Measurements from ENCODE around the gene MRPL40. TPM values are rescaled to one million over a fixed set of nuclear protein-coding genes. Genes with fewer than 3 reads are reported as not detected.
A peak's percentile ranks its signal among the peaks of the same experiment; 100 is the strongest.

The MRPL40 gene
- polyA plus RNA-seq (2013, experiment 1 of 2): 39.0 TPM
- polyA plus RNA-seq (2013, experiment 2 of 2): 39.5 TPM

- Histone ChIP-seq H3K4me2 (ENCODE audit: low read length, poor library complexity, severe bottlenecking) (peak within 1 kb of the TSS; percentile 89), H3K14ac (ENCODE audit: low read length in 2 of 2) (peak within 1 kb of the TSS; percentile 58 to 99), H3K36me3 (ENCODE audit: control insufficient read depth in 1 of 2, insufficient read depth in 2 of 2, low read depth in 1 of 2, low read length in 2 of 2) (peaks cover 19 to 32% of the 10 kb centered on the region in 2 experiments), H2BK12ac (ENCODE audit: low read length in 2 of 2) (peak within 1 kb of the TSS in 1 of 2 experiments; percentile 39), H2BK120ac (ENCODE audit: low read depth, low read length) (peak within 1 kb of the TSS; percentile 77), H4K8ac (ENCODE audit: low read length) (peak within 1 kb of the TSS; percentile 94), H2AK5ac (ENCODE audit: low read length, severe bottlenecking) (peak within 1 kb of the TSS; percentile 41), H3K4me3 (ENCODE audit: insufficient read depth in 1 of 2, low read depth in 1 of 2, low read length in 2 of 2) (peak within 1 kb of the TSS; percentile 90 to 98), H3K27ac (ENCODE audit: low read length, poor library complexity, severe bottlenecking) (peak within 1 kb of the TSS; percentile 93), H3K79me1 (replicated peaks; ENCODE audit: low read length, poor library complexity, severe bottlenecking) (peaks cover 13% of the 10 kb centered on the region), H2AFZ (ENCODE audit: low read depth, low read length) (peak within 1 kb of the TSS; percentile 96), H3K27me3 (ENCODE audit: control insufficient read depth in 1 of 2, insufficient read depth in 1 of 2, low read length in 2 of 2) (no peaks in the 10 kb centered on the region), H3K18ac (ENCODE audit: low read depth in 1 of 2, low read length in 2 of 2) (peak within 1 kb of the TSS; percentile 99), H4K91ac (ENCODE audit: low read length) (peak within 1 kb of the TSS; percentile 97), H2BK5ac (ENCODE audit: low read depth, low read length, poor library complexity, severe bottlenecking) (peak within 1 kb of the TSS; percentile 69), H3K4ac (ENCODE audit: low read depth in 1 of 2, low read length in 2 of 2) (peak within 1 kb of the TSS; percentile 96 to 99), H3K23ac (ENCODE audit: low read length in 2 of 2) (peak within 1 kb of the TSS; percentile 64 to 81), H3K9me3 (ENCODE audit: control insufficient read depth, low read length) (no peaks in the 10 kb centered on the region), H2BK15ac (ENCODE audit: low read depth, poor library complexity, severe bottlenecking) (peak within 1 kb of the TSS; percentile 91), H3K9ac (ENCODE audit: low read length) (peak within 1 kb of the TSS; percentile 98), H3K4me1 (ENCODE audit: control insufficient read depth, insufficient read depth, low read depth, low read length) (peaks cover 8% of the 10 kb centered on the region)
- WGBS: under 1% methylated on average over 69 of the region's 74 CpGs
- peak; percentile 94 for DNase-seq
Measured at GRCh38 chr22:19432133-19432851, at the start of gene MRPL40. Gene MRPL40 (plus strand): TSS chr22:19432545. CDS start chr22:19432555, 10 bp downstream.

- H3K79me1 ChIP-seq (replicated peaks; ENCODE audit: low read length, poor library complexity, severe bottlenecking): peaks cover 5% of the 10 kb centered on the region
- H4K91ac ChIP-seq (ENCODE audit: low read length): no peak overlapping the region
- no peak overlapping the region for H3K4ac ChIP-seq (ENCODE audit: low read depth in 1 of 2, low read length in 2 of 2)
- H4K8ac ChIP-seq (ENCODE audit: low read length): no peak overlapping the region
- no peaks in the 10 kb centered on the region for H3K9me3 ChIP-seq (ENCODE audit: control insufficient read depth, low read length)
- H3K4me2 ChIP-seq (ENCODE audit: low read length, poor library complexity, severe bottlenecking): no peak overlapping the region
- no peak overlapping the region for H2BK15ac ChIP-seq (ENCODE audit: low read depth, poor library complexity, severe bottlenecking)
- H3K36me3 ChIP-seq (ENCODE audit: control insufficient read depth in 1 of 2, insufficient read depth in 2 of 2, low read depth in 1 of 2, low read length in 2 of 2): peaks cover 54 to 81% of the 10 kb centered on the region in 2 experiments
- H3K27me3 ChIP-seq (ENCODE audit: control insufficient read depth in 1 of 2, insufficient read depth in 1 of 2, low read length in 2 of 2): no peaks in the 10 kb centered on the region
- no peak overlapping the region for H3K23ac ChIP-seq (ENCODE audit: low read length in 2 of 2)
- no peak overlapping the region for H3K14ac ChIP-seq (ENCODE audit: low read length in 2 of 2)
- H2AFZ ChIP-seq (ENCODE audit: low read depth, low read length): no peak overlapping the region
- H2BK12ac ChIP-seq (ENCODE audit: low read length in 2 of 2): no peak overlapping the region
- H2AK5ac ChIP-seq (ENCODE audit: low read length, severe bottlenecking): no peak overlapping the region
- no peak overlapping the region for H2BK120ac ChIP-seq (ENCODE audit: low read depth, low read length)
- no peak overlapping the region for H3K18ac ChIP-seq (ENCODE audit: low read depth in 1 of 2, low read length in 2 of 2)
- no peak overlapping the region for H2BK5ac ChIP-seq (ENCODE audit: low read depth, low read length, poor library complexity, severe bottlenecking)
- no peak overlapping the region for H3K4me3 ChIP-seq (ENCODE audit: insufficient read depth in 1 of 2, low read depth in 1 of 2, low read length in 2 of 2)
- no peak for DNase-seq
- H3K9ac ChIP-seq (ENCODE audit: low read length): no peak overlapping the region
- H3K4me1 ChIP-seq (ENCODE audit: control insufficient read depth, insufficient read depth, low read depth, low read length): no peaks in the 10 kb centered on the region
- H3K27ac ChIP-seq (ENCODE audit: low read length, poor library complexity, severe bottlenecking): no peak overlapping the region
- 76% methylated on average over 8 of the region's 9 CpGs for WGBS
Measured at GRCh38 chr22:19383292-19383691, 49.1 kb upstream of the MRPL40 start.

- Histone ChIP-seq H2BK15ac (ENCODE audit: low read depth, poor library complexity, severe bottlenecking) (no peak overlapping the region), H2BK120ac (ENCODE audit: low read depth, low read length) (no peak overlapping the region), H3K4ac (ENCODE audit: low read depth in 1 of 2, low read length in 2 of 2) (no peak overlapping the region), H3K79me1 (replicated peaks; ENCODE audit: low read length, poor library complexity, severe bottlenecking) (peaks cover 10% of the 10 kb centered on the region), H2AFZ (ENCODE audit: low read depth, low read length) (no peak overlapping the region), H3K18ac (ENCODE audit: low read depth in 1 of 2, low read length in 2 of 2) (no peak overlapping the region), H4K91ac (ENCODE audit: low read length) (peak overlapping the region; percentile 34), H2AK5ac (ENCODE audit: low read length, severe bottlenecking) (no peak overlapping the region), H2BK5ac (ENCODE audit: low read depth, low read length, poor library complexity, severe bottlenecking) (no peak overlapping the region), H3K27ac (ENCODE audit: low read length, poor library complexity, severe bottlenecking) (no peak overlapping the region), H3K4me2 (ENCODE audit: low read length, poor library complexity, severe bottlenecking) (no peak overlapping the region), H3K4me3 (ENCODE audit: insufficient read depth in 1 of 2, low read depth in 1 of 2, low read length in 2 of 2) (no peak overlapping the region), H4K8ac (ENCODE audit: low read length) (no peak overlapping the region), H3K9me3 (ENCODE audit: control insufficient read depth, low read length) (no peaks in the 10 kb centered on the region), H3K4me1 (ENCODE audit: control insufficient read depth, insufficient read depth, low read depth, low read length) (no peaks in the 10 kb centered on the region), H3K23ac (ENCODE audit: low read length in 2 of 2) (no peak overlapping the region), H3K9ac (ENCODE audit: low read length) (no peak overlapping the region), H2BK12ac (ENCODE audit: low read length in 2 of 2) (no peak overlapping the region), H3K14ac (ENCODE audit: low read length in 2 of 2) (no peak overlapping the region), H3K36me3 (ENCODE audit: control insufficient read depth in 1 of 2, insufficient read depth in 2 of 2, low read depth in 1 of 2, low read length in 2 of 2) (peaks cover 69 to 95% of the 10 kb centered on the region in 2 experiments), H3K27me3 (ENCODE audit: control insufficient read depth in 1 of 2, insufficient read depth in 1 of 2, low read length in 2 of 2) (no peaks in the 10 kb centered on the region)
- DNase-seq: no peak
- 97% methylated on average over 14 of the region's 14 CpGs for WGBS
Measured at GRCh38 chr22:19385221-19385906, 47.0 kb upstream of the MRPL40 start.

GRCh38 chr22:19386248-19386647 is 46.1 kb upstream of the MRPL40 start:
- H2AFZ ChIP-seq (ENCODE audit: low read depth, low read length): no peak overlapping the region
- no peaks in the 10 kb centered on the region for H3K9me3 ChIP-seq (ENCODE audit: control insufficient read depth, low read length)
- no peak for DNase-seq
- H3K4me3 ChIP-seq (ENCODE audit: insufficient read depth in 1 of 2, low read depth in 1 of 2, low read length in 2 of 2): no peak overlapping the region
- no peak overlapping the region for H3K14ac ChIP-seq (ENCODE audit: low read length in 2 of 2)
- no peak overlapping the region for H3K18ac ChIP-seq (ENCODE audit: low read depth in 1 of 2, low read length in 2 of 2)
- no peaks in the 10 kb centered on the region for H3K4me1 ChIP-seq (ENCODE audit: control insufficient read depth, insufficient read depth, low read depth, low read length)
- H3K36me3 ChIP-seq (ENCODE audit: control insufficient read depth in 1 of 2, insufficient read depth in 2 of 2, low read depth in 1 of 2, low read length in 2 of 2): peaks cover 73 to 96% of the 10 kb centered on the region in 2 experiments
- H2BK5ac ChIP-seq (ENCODE audit: low read depth, low read length, poor library complexity, severe bottlenecking): no peak overlapping the region
- no peak overlapping the region for H2BK12ac ChIP-seq (ENCODE audit: low read length in 2 of 2)
- no peak overlapping the region for H3K4me2 ChIP-seq (ENCODE audit: low read length, poor library complexity, severe bottlenecking)
- H3K27ac ChIP-seq (ENCODE audit: low read length, poor library complexity, severe bottlenecking): no peak overlapping the region
- no peak overlapping the region for H2AK5ac ChIP-seq (ENCODE audit: low read length, severe bottlenecking)
- H3K79me1 ChIP-seq (replicated peaks; ENCODE audit: low read length, poor library complexity, severe bottlenecking): peaks cover 10% of the 10 kb centered on the region
- no peak overlapping the region for H2BK15ac ChIP-seq (ENCODE audit: low read depth, poor library complexity, severe bottlenecking)
- no peak overlapping the region for H2BK120ac ChIP-seq (ENCODE audit: low read depth, low read length)
- H3K27me3 ChIP-seq (ENCODE audit: control insufficient read depth in 1 of 2, insufficient read depth in 1 of 2, low read length in 2 of 2): no peaks in the 10 kb centered on the region
- H3K23ac ChIP-seq (ENCODE audit: low read length in 2 of 2): no peak overlapping the region
- no peak overlapping the region for H4K8ac ChIP-seq (ENCODE audit: low read length)
- WGBS: 95% methylated on average over 2 of the region's 2 CpGs
- no peak overlapping the region for H3K4ac ChIP-seq (ENCODE audit: low read depth in 1 of 2, low read length in 2 of 2)
- H3K9ac ChIP-seq (ENCODE audit: low read length): no peak overlapping the region
- no peak overlapping the region for H4K91ac ChIP-seq (ENCODE audit: low read length)
